GM23338 (cell line): ENCODE data around the gene STX16. TPM values are rescaled to one million over a fixed set of nuclear protein-coding genes. Genes with fewer than 3 reads are reported as not detected.

ENCODE experiments used
- ATAC-seq: fragments of 200-7000 bp; cut with Tn5 transposase; 3 replicates; pipeline ENCODE4 v1.9.1; 2020
- DNase-seq: peaks from one replicate; pipeline ENCODE4 v3.0.0-alpha.2; 2015; ENCODE audit warnings: low spot score
- H2AFZ ChIP-seq: fragments of 200-600 bp; sonication (generic); 2 replicates; pipeline ENCODE4 v1.8.0; 2016; ENCODE audit warnings: antibody characterized with exemption, mild to moderate bottlenecking, moderate library complexity
- H3F3A ChIP-seq: fragments of 200-600 bp; sonication (generic); replicated peaks from 2 replicates; pipeline ENCODE4 v1.8.0; 2017; ENCODE audit warnings: antibody characterized with exemption, mixed run types, low read depth
- H3K27ac ChIP-seq: fragments of 200-600 bp; sonication (generic); 2 replicates; pipeline ENCODE4 v1.6.1; 2016; ENCODE audit warnings: low read depth
- H3K27me3 ChIP-seq: fragments of 200-600 bp; sonication (generic); 2 replicates; pipeline ENCODE4 v1.8.0; 2016; ENCODE audit warnings: mild to moderate bottlenecking, mixed run types, moderate library complexity; ENCODE audit not compliant: insufficient read depth
- H3K36me3 ChIP-seq: fragments of 200-600 bp; sonication (generic); 2 replicates; pipeline ENCODE4 v1.8.0; 2016; ENCODE audit warnings: mild to moderate bottlenecking; ENCODE audit not compliant: insufficient read depth
- H3K4me1 ChIP-seq: fragments of 200-600 bp; sonication (generic); 2 replicates; pipeline ENCODE4 v1.8.0; 2016; ENCODE audit warnings: mild to moderate bottlenecking, moderate library complexity; ENCODE audit not compliant: insufficient read depth
- H3K4me2 ChIP-seq: fragments of 200-600 bp; sonication (generic); 2 replicates; pipeline ENCODE4 v1.7.1; 2017; ENCODE audit warnings: mixed run types
- H3K4me3 ChIP-seq: fragments of 200-600 bp; sonication (generic); 2 replicates; pipeline ENCODE4 v1.6.1; 2016; ENCODE audit warnings: mixed run types
- H3K79me2 ChIP-seq: fragments of 200-600 bp; sonication (generic); replicated peaks from 2 replicates; pipeline ENCODE4 v1.8.0; 2017; ENCODE audit warnings: mild to moderate bottlenecking; ENCODE audit not compliant: insufficient read depth
- H3K9me2 ChIP-seq: fragments of 200-600 bp; sonication (generic); 2 replicates; pipeline ENCODE4 v1.8.0; 2017; ENCODE audit not compliant: insufficient read depth
- H4K20me1 ChIP-seq: fragments of 200-600 bp; sonication (generic); replicated peaks from 2 replicates; pipeline ENCODE4 v1.8.0; 2017; ENCODE audit warnings: mild to moderate bottlenecking; ENCODE audit not compliant: insufficient read depth
- H3K27ac Mint-ChIP-seq: 2 replicates; pipeline ENCODE4 v1.8.0; 2020; ENCODE audit warnings: inconsistent platforms, mild to moderate bottlenecking, moderate library complexity, mixed read lengths
- H3K27me3 Mint-ChIP-seq: 3 replicates; pipeline ENCODE4 v1.8.0; 2022; ENCODE audit warnings: low read depth, mild to moderate bottlenecking, moderate library complexity, mixed read lengths, inconsistent platforms; ENCODE audit not compliant: insufficient read depth, poor library complexity
- H3K36me3 Mint-ChIP-seq: 3 replicates; pipeline ENCODE4 v1.8.0; 2021; ENCODE audit warnings: low read depth, mild to moderate bottlenecking, inconsistent platforms, moderate library complexity, mixed read lengths
- H3K4me1 Mint-ChIP-seq: 3 replicates; pipeline ENCODE4 v1.8.0; 2020; ENCODE audit warnings: mild to moderate bottlenecking, inconsistent platforms, mixed read lengths
- H3K4me3 Mint-ChIP-seq: 3 replicates; pipeline ENCODE4 v1.8.0; 2021; ENCODE audit warnings: moderate library complexity, mild to moderate bottlenecking, inconsistent platforms, mixed read lengths
- H3K9me3 Mint-ChIP-seq: 3 replicates; pipeline ENCODE4 v1.8.0; 2020; ENCODE audit warnings: moderate library complexity, mild to moderate bottlenecking, inconsistent platforms, mixed read lengths
- CREB1 ChIP-seq: fragments of 250-450 bp; sonication (Bioruptor Pico); IDR thresholded peaks from 2 replicates; pipeline ENCODE4 v1.5.0; 2020; ENCODE audit warnings: low read depth, mild to moderate bottlenecking, moderate library complexity
- ETS1 ChIP-seq: IDR thresholded peaks from 2 replicates; pipeline ENCODE4 v1.6.1; 2016; ENCODE audit warnings: antibody characterized with exemption
- EZH2 ChIP-seq: fragments of 200-600 bp; sonication (generic); IDR thresholded peaks from one replicate; pipeline ENCODE4 v1.8.0; 2017; ENCODE audit warnings: antibody characterized with exemption, mild to moderate bottlenecking, low read depth; ENCODE audit not compliant: unreplicated experiment
- EZH2phosphoT487 ChIP-seq: fragments of 200-600 bp; sonication (generic); IDR thresholded peaks from one replicate; pipeline ENCODE4 v1.8.1; 2018; ENCODE audit warnings: antibody characterized with exemption; ENCODE audit not compliant: unreplicated experiment
- JUNB ChIP-seq: IDR thresholded peaks from one replicate; pipeline ENCODE4 v1.6.1; 2016; ENCODE audit warnings: antibody characterized with exemption; ENCODE audit not compliant: unreplicated experiment
- NANOG ChIP-seq: IDR thresholded peaks from 2 replicates; pipeline ENCODE4 v1.6.1; 2016; ENCODE audit warnings: antibody characterized with exemption, borderline replicate concordance
- POLR2AphosphoS5 ChIP-seq: IDR thresholded peaks from 2 replicates; pipeline ENCODE4 v1.6.1; 2016; ENCODE audit warnings: antibody characterized with exemption, low read depth
- STAT1 ChIP-seq: IDR thresholded peaks from one replicate; pipeline ENCODE4 v1.6.1; 2016; ENCODE audit warnings: antibody characterized with exemption; ENCODE audit not compliant: unreplicated experiment
- ZNF114 ChIP-seq: fragments of 250-450 bp; sonication (Bioruptor Pico); IDR thresholded peaks from 2 replicates; pipeline ENCODE4 v1.5.0; 2020; ENCODE audit warnings: mild to moderate bottlenecking, moderate library complexity
- ZNF331 ChIP-seq: fragments of 250-450 bp; sonication (Bioruptor Pico); IDR thresholded peaks from 2 replicates; pipeline ENCODE4 v1.5.0; 2020; ENCODE audit warnings: low read depth, mild to moderate bottlenecking, moderate library complexity
- ZNF462 ChIP-seq: fragments of 250-450 bp; sonication (Bioruptor Pico); IDR thresholded peaks from 2 replicates; pipeline ENCODE4 v1.5.0; 2020; ENCODE audit warnings: mild to moderate bottlenecking, moderate library complexity
- polyA plus RNA-seq: library from polyadenylated mRNA; unstranded; fragments of >200 nt; fragmentation: Nextera tagmentation; extraction: Ambion mirVana; gene quantifications from 2 replicates; pipeline ENCODE4 v1.2.1, GENCODE V29; 2016
- total RNA-seq: library from RNA; depleted of rRNA; stranded (reverse); fragments of >200 nt; shearing (Covaris generic); gene quantifications from 2 replicates; pipeline ENCODE4 v1.2.3, GENCODE V29; 2014
- TF ChIP-seq, protein P1 (sequence below): IDR thresholded peaks from one replicate; pipeline ENCODE4 v1.6.1; 2018; ENCODE audit warnings: antibody characterized with exemption; ENCODE audit not compliant: unreplicated experiment
- TF ChIP-seq, protein P2 (sequence below), 2 experiments: fragments of 200-600 bp in 1 of 2; sonication (generic) in 1 of 2; conservative IDR thresholded peaks; 2 replicates each; pipeline versions ENCODE4 v1.5.1 to v1.6.1; 2016 to 2017; ENCODE audit warnings: antibody characterized with exemption in 2 of 2, low read depth in 2 of 2, mild to moderate bottlenecking in 2 of 2, moderate library complexity in 1 of 2

STX16 gene
- total and polyA plus RNA-seq, 2 experiments from 2014 or later: 31.2 to 70.5 TPM

- peaks cover 11% of the 10 kb centered on the region for H3K4me1 Mint-ChIP-seq
- Histone ChIP-seq H2AFZ (no peak overlapping the region), H3K79me2 (no peaks in the 10 kb centered on the region), H3K4me1 (no peaks in the 10 kb centered on the region; the same call in 1 of the 2 replicates), H3K27me3 (no peaks in the 10 kb centered on the region), H3K9me2 (no peaks in the 10 kb centered on the region), H4K20me1 (no peaks in the 10 kb centered on the region), H3K4me3 (no peak overlapping the region), H3K36me3 (no peaks in the 10 kb centered on the region), H3F3A (no peaks in the 10 kb centered on the region), H3K27ac (no peak overlapping the region), H3K4me2 (no peak overlapping the region)
- H3K36me3 Mint-ChIP-seq: peaks cover 10% of the 10 kb centered on the region; the same call in 2 of the 3 replicates
- TF ChIP-seq POLR2AphosphoS5 (no peak), EZH2 (no peak), ZNF114 (no peak), CREB1 (CRISPR knock-in tag) (no peak), STAT1 (no peak), ZNF462 (CRISPR knock-in tag) (no peak), ZNF331 (no peak), JUNB (no peak), NANOG (no peak), ETS1 (no peak), EZH2phosphoT487 (no peak)
- TF ChIP-seq, protein P1, sequence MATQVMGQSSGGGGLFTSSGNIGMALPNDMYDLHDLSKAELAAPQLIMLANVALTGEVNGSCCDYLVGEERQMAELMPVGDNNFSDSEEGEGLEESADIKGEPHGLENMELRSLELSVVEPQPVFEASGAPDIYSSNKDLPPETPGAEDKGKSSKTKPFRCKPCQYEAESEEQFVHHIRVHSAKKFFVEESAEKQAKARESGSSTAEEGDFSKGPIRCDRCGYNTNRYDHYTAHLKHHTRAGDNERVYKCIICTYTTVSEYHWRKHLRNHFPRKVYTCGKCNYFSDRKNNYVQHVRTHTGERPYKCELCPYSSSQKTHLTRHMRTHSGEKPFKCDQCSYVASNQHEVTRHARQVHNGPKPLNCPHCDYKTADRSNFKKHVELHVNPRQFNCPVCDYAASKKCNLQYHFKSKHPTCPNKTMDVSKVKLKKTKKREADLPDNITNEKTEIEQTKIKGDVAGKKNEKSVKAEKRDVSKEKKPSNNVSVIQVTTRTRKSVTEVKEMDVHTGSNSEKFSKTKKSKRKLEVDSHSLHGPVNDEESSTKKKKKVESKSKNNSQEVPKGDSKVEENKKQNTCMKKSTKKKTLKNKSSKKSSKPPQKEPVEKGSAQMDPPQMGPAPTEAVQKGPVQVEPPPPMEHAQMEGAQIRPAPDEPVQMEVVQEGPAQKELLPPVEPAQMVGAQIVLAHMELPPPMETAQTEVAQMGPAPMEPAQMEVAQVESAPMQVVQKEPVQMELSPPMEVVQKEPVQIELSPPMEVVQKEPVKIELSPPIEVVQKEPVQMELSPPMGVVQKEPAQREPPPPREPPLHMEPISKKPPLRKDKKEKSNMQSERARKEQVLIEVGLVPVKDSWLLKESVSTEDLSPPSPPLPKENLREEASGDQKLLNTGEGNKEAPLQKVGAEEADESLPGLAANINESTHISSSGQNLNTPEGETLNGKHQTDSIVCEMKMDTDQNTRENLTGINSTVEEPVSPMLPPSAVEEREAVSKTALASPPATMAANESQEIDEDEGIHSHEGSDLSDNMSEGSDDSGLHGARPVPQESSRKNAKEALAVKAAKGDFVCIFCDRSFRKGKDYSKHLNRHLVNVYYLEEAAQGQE: no peak
- TF ChIP-seq, protein P2, sequence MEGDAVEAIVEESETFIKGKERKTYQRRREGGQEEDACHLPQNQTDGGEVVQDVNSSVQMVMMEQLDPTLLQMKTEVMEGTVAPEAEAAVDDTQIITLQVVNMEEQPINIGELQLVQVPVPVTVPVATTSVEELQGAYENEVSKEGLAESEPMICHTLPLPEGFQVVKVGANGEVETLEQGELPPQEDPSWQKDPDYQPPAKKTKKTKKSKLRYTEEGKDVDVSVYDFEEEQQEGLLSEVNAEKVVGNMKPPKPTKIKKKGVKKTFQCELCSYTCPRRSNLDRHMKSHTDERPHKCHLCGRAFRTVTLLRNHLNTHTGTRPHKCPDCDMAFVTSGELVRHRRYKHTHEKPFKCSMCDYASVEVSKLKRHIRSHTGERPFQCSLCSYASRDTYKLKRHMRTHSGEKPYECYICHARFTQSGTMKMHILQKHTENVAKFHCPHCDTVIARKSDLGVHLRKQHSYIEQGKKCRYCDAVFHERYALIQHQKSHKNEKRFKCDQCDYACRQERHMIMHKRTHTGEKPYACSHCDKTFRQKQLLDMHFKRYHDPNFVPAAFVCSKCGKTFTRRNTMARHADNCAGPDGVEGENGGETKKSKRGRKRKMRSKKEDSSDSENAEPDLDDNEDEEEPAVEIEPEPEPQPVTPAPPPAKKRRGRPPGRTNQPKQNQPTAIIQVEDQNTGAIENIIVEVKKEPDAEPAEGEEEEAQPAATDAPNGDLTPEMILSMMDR (conservative IDR thresholded peaks at IDR 0.05; ENCODE audit: low read depth in 2 of 2): no peak
- H3K27me3 Mint-ChIP-seq: peaks cover 8% of the 10 kb centered on the region
- no peak overlapping the region for H3K27ac Mint-ChIP-seq
- DNase-seq: no peak
- peaks cover 22% of the 10 kb centered on the region for H3K9me3 Mint-ChIP-seq
- no peak overlapping the region for H3K4me3 Mint-ChIP-seq
- ATAC-seq: no peak
These were observed 72.5 kb downstream of the STX16 start for GRCh38 chr20:58723628-58723984.
